Measurements from ENCODE around the gene FSTL5.

GRCh38 chr4:161505141-161505540, 658.7 kb downstream of the FSTL5 start:
- TF ChIP-seq CTCF (IDR thresholded peaks at IDR 0.05), result no peak
- no peak for TF ChIP-seq POLR2AphosphoS5 (IDR thresholded peaks at IDR 0.05)
- TF ChIP-seq POLR2A (IDR thresholded peaks at IDR 0.05), result no peak

Measured in suprapubic skin (tissue), 4 donors.